ENCODE results near the gene SORCS2.

SORCS2 gene

GRCh38 chr4:7224878-7225533 lies 32.7 kb downstream of the SORCS2 start:
- H3K4me1 ChIP-seq (ENCODE audit: insufficient read depth, low read length) = no peaks in the 10 kb centered on the region

GRCh38 chr4:7226439-7226838 lies 34.1 kb downstream of the SORCS2 start:
- Histone ChIP-seq H3K9me3 (ENCODE audit: control insufficient read depth, insufficient read depth, low read length) (no peaks in the 10 kb centered on the region), H3K4me1 (ENCODE audit: insufficient read depth, low read length) (no peaks in the 10 kb centered on the region), H3K9ac (ENCODE audit: low read depth, low read length) (no peak overlapping the region), H3K36me3 (ENCODE audit: insufficient read depth, low read length) (no peaks in the 10 kb centered on the region)

More at GRCh38 chr4:7224878-7225533, 32.7 kb downstream of the SORCS2 start:
- Histone ChIP-seq H3K36me3 (ENCODE audit: insufficient read depth, low read length) (no peaks in the 10 kb centered on the region), H3K9ac (ENCODE audit: low read depth, low read length) (no peak overlapping the region), H3K9me3 (ENCODE audit: control insufficient read depth, insufficient read depth, low read length) (no peaks in the 10 kb centered on the region)

GRCh38 chr4:7227008-7227407 lies 34.7 kb downstream of the SORCS2 start:
- no peaks in the 10 kb centered on the region for H3K4me1 ChIP-seq (ENCODE audit: insufficient read depth, low read length)
- no peaks in the 10 kb centered on the region for H3K9me3 ChIP-seq (ENCODE audit: control insufficient read depth, insufficient read depth, low read length)
- no peak overlapping the region for H3K9ac ChIP-seq (ENCODE audit: low read depth, low read length)
- no peaks in the 10 kb centered on the region for H3K36me3 ChIP-seq (ENCODE audit: insufficient read depth, low read length)

GRCh38 chr4:7228734-7229133 lies 36.4 kb downstream of the SORCS2 start:
- H3K9ac ChIP-seq (ENCODE audit: low read depth, low read length) = no peak overlapping the region
- no peaks in the 10 kb centered on the region for H3K36me3 ChIP-seq (ENCODE audit: insufficient read depth, low read length)
- H3K4me1 ChIP-seq (ENCODE audit: insufficient read depth, low read length) = no peaks in the 10 kb centered on the region
- H3K9me3 ChIP-seq (ENCODE audit: control insufficient read depth, insufficient read depth, low read length) = no peaks in the 10 kb centered on the region

GRCh38 chr4:7232061-7232650 lies 39.8 kb downstream of the SORCS2 start:
- Histone ChIP-seq H3K9me3 (ENCODE audit: control insufficient read depth, insufficient read depth, low read length) (no peaks in the 10 kb centered on the region), H3K9ac (ENCODE audit: low read depth, low read length) (no peak overlapping the region), H3K4me1 (ENCODE audit: insufficient read depth, low read length) (no peaks in the 10 kb centered on the region), H3K36me3 (ENCODE audit: insufficient read depth, low read length) (no peaks in the 10 kb centered on the region)

GRCh38 chr4:7233006-7233580 lies 40.8 kb downstream of the SORCS2 start:
- Histone ChIP-seq H3K4me1 (ENCODE audit: insufficient read depth, low read length) (no peaks in the 10 kb centered on the region), H3K36me3 (ENCODE audit: insufficient read depth, low read length) (no peaks in the 10 kb centered on the region), H3K9ac (ENCODE audit: low read depth, low read length) (no peak overlapping the region), H3K9me3 (ENCODE audit: control insufficient read depth, insufficient read depth, low read length) (no peaks in the 10 kb centered on the region; the same call in 1 of the 2 replicates)

- Histone ChIP-seq H3K4me1 (ENCODE audit: insufficient read depth, low read length) (no peaks in the 10 kb centered on the region), H3K9me3 (ENCODE audit: control insufficient read depth, insufficient read depth, low read length) (no peaks in the 10 kb centered on the region; the same call in 1 of the 2 replicates), H3K36me3 (ENCODE audit: insufficient read depth, low read length) (no peaks in the 10 kb centered on the region), H3K9ac (ENCODE audit: low read depth, low read length) (no peak overlapping the region)
Observed at GRCh38 chr4:7233601-7234000, 41.3 kb downstream of the SORCS2 start.

- H3K36me3 ChIP-seq (ENCODE audit: insufficient read depth, low read length) = no peaks in the 10 kb centered on the region
- H3K9me3 ChIP-seq (ENCODE audit: control insufficient read depth, insufficient read depth, low read length) = no peaks in the 10 kb centered on the region; the same call in 1 of the 2 replicates
- no peaks in the 10 kb centered on the region for H3K4me1 ChIP-seq (ENCODE audit: insufficient read depth, low read length)
- H3K9ac ChIP-seq (ENCODE audit: low read depth, low read length) = no peak overlapping the region
Observed at GRCh38 chr4:7234355-7235029, 42.2 kb downstream of the SORCS2 start.

GRCh38 chr4:7235030-7235380 lies 42.7 kb downstream of the SORCS2 start:
- Histone ChIP-seq H3K9ac (ENCODE audit: low read depth, low read length) (no peak overlapping the region), H3K36me3 (ENCODE audit: insufficient read depth, low read length) (no peaks in the 10 kb centered on the region), H3K4me1 (ENCODE audit: insufficient read depth, low read length) (no peaks in the 10 kb centered on the region), H3K9me3 (ENCODE audit: control insufficient read depth, insufficient read depth, low read length) (no peaks in the 10 kb centered on the region; the same call in 1 of the 2 replicates)

GRCh38 chr4:7236847-7237246 lies 44.5 kb downstream of the SORCS2 start:
- Histone ChIP-seq H3K36me3 (ENCODE audit: insufficient read depth, low read length) (no peaks in the 10 kb centered on the region), H3K9ac (ENCODE audit: low read depth, low read length) (no peak overlapping the region), H3K9me3 (ENCODE audit: control insufficient read depth, insufficient read depth, low read length) (no peaks in the 10 kb centered on the region; the same call in 1 of the 2 replicates), H3K4me1 (ENCODE audit: insufficient read depth, low read length) (no peaks in the 10 kb centered on the region)

GRCh38 chr4:7237873-7238272 lies 45.5 kb downstream of the SORCS2 start:
- Histone ChIP-seq H3K9ac (ENCODE audit: low read depth, low read length) (no peak overlapping the region), H3K9me3 (ENCODE audit: control insufficient read depth, insufficient read depth, low read length) (no peaks in the 10 kb centered on the region; the same call in 1 of the 2 replicates), H3K36me3 (ENCODE audit: insufficient read depth, low read length) (no peaks in the 10 kb centered on the region), H3K4me1 (ENCODE audit: insufficient read depth, low read length) (no peaks in the 10 kb centered on the region)

- H3K9me3 ChIP-seq (ENCODE audit: control insufficient read depth, insufficient read depth, low read length) = no peaks in the 10 kb centered on the region; the same call in 1 of the 2 replicates
- H3K9ac ChIP-seq (ENCODE audit: low read depth, low read length) = no peak overlapping the region
- no peaks in the 10 kb centered on the region for H3K4me1 ChIP-seq (ENCODE audit: insufficient read depth, low read length)
- H3K36me3 ChIP-seq (ENCODE audit: insufficient read depth, low read length) = no peaks in the 10 kb centered on the region
Observed at GRCh38 chr4:7238300-7238960, 46.1 kb downstream of the SORCS2 start.

GRCh38 chr4:7239101-7239820 lies 46.9 kb downstream of the SORCS2 start:
- Histone ChIP-seq H3K9ac (ENCODE audit: low read depth, low read length) (no peak overlapping the region), H3K36me3 (ENCODE audit: insufficient read depth, low read length) (no peaks in the 10 kb centered on the region), H3K9me3 (ENCODE audit: control insufficient read depth, insufficient read depth, low read length) (no peaks in the 10 kb centered on the region; the same call in 1 of the 2 replicates), H3K4me1 (ENCODE audit: insufficient read depth, low read length) (no peaks in the 10 kb centered on the region)

- Histone ChIP-seq H3K9ac (ENCODE audit: low read depth, low read length) (no peak overlapping the region), H3K9me3 (ENCODE audit: control insufficient read depth, insufficient read depth, low read length) (no peaks in the 10 kb centered on the region; the same call in 1 of the 2 replicates), H3K36me3 (ENCODE audit: insufficient read depth, low read length) (no peaks in the 10 kb centered on the region), H3K4me1 (ENCODE audit: insufficient read depth, low read length) (no peaks in the 10 kb centered on the region)
Observed at GRCh38 chr4:7239844-7240243, 47.5 kb downstream of the SORCS2 start.
